SKM-1 (cell line): Measurements from ENCODE around the gene ALKBH4.
"Not testable (repeated sequence)": the region's sequence is repeated elsewhere in the genome, so short reads cannot be mapped to it uniquely, and the experiment has no call there.

Source experiments
- DNase-seq: peaks from one replicate; lab custom pipeline; 2025; ENCODE audit not compliant: unreplicated experiment; lab: John Stamatoyannopoulos, UW

ALKBH4 gene

GRCh38 chr7:102464577-102465280, at the start of gene ALKBH4, which contains the start of gene LRWD1:
ALKBH4 (minus strand) TSS chr7:102464863; CDS start chr7:102464836, 27 bp downstream.
LRWD1 (plus strand) TSS chr7:102464984; CDS start chr7:102465081, 97 bp downstream.
- peak; percentile 82 for DNase-seq

GRCh38 chr7:102512642-102513221, 48.1 kb upstream of the ALKBH4 start:
- DNase-seq, result not testable (repeated sequence)

- not testable (repeated sequence) for DNase-seq
Observed at GRCh38 chr7:102511860-102512522, 47.3 kb upstream of the ALKBH4 start.

GRCh38 chr7:102510575-102510974, 45.9 kb upstream of the ALKBH4 start:
- DNase-seq, result not testable (repeated sequence)

- not testable (repeated sequence) for DNase-seq
Observed at GRCh38 chr7:102507410-102508088, 42.9 kb upstream of the ALKBH4 start.

- DNase-seq, result not testable (repeated sequence)
Observed at GRCh38 chr7:102505298-102506185, 40.9 kb upstream of the ALKBH4 start.

GRCh38 chr7:102503141-102503540, 38.5 kb upstream of the ALKBH4 start:
- DNase-seq, result not testable (repeated sequence)

GRCh38 chr7:102498321-102498720, 33.7 kb upstream of the ALKBH4 start:
- DNase-seq, result not testable (repeated sequence)

GRCh38 chr7:102497308-102497707, 32.6 kb upstream of the ALKBH4 start:
- not testable (repeated sequence) for DNase-seq

- not testable (repeated sequence) for DNase-seq
Observed at GRCh38 chr7:102496861-102497260, 32.2 kb upstream of the ALKBH4 start.

GRCh38 chr7:102494473-102495149, 29.9 kb upstream of the ALKBH4 start:
- not testable (repeated sequence) for DNase-seq

- not testable (repeated sequence) for DNase-seq
Observed at GRCh38 chr7:102494026-102494425, 29.4 kb upstream of the ALKBH4 start.

- DNase-seq, result not testable (repeated sequence)
Observed at GRCh38 chr7:102493220-102493935, 28.7 kb upstream of the ALKBH4 start.

- DNase-seq, result not testable (repeated sequence)
Observed at GRCh38 chr7:102490529-102491075, 25.9 kb upstream of the ALKBH4 start.

GRCh38 chr7:102484317-102484716, 19.7 kb upstream of the ALKBH4 start:
- DNase-seq, result not testable (repeated sequence)

GRCh38 chr7:102481962-102482361, 17.3 kb upstream of the ALKBH4 start:
- DNase-seq, result not testable (repeated sequence)

- DNase-seq, result not testable (repeated sequence)
Observed at GRCh38 chr7:102479982-102480637, 15.4 kb upstream of the ALKBH4 start.

GRCh38 chr7:102479209-102479584, 14.5 kb upstream of the ALKBH4 start:
- not testable (repeated sequence) for DNase-seq
